ENCODE measurements around the gene AVEN. TPM values are rescaled to one million over a fixed set of nuclear protein-coding genes. Genes with fewer than 3 reads are reported as not detected.
"Not testable (repeated sequence)": the region's sequence is repeated elsewhere in the genome, so short reads cannot be mapped to it uniquely, and the experiment has no call there.

Gene AVEN
- total RNA-seq, 1 donor from 2014 or later = 17.3 TPM

DNA sequence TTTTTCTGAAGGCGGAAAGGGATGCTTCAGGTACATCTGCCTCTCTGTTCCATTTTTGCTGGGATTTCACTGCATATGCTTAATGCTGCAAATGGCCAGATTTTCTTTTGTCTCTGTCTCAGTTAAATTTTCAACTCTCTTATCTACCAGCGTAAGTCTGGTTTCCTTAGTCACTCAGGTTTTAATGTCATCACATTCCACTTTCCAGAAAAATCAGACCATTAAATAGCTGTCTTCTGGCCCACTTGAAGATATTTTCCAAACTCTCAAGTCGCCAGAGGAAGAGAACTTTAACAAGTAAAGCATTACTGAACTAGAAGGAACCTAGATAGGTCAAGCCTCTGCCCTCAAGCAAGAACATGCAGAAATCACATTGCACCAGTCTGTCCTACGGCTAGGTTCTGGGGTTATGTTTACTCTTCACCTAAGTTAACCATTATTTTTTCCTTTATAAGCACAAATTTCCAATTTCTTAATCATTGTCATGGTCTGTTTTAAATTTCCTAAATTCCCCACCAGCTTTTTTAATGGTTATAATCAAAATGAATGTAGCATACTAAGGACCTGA lies 26.5 kb downstream of the AVEN start:
- no peak overlapping the region for H3K4me3 ChIP-seq
- no peaks in the 10 kb centered on the region for H3K27me3 ChIP-seq
- no peak overlapping the region for H3K27ac ChIP-seq
- no peaks in the 10 kb centered on the region for H3K36me3 ChIP-seq
- H3K4me1 ChIP-seq = no peaks in the 10 kb centered on the region
- H3K9me3 ChIP-seq = no peaks in the 10 kb centered on the region
- TF ChIP-seq, protein P1, sequence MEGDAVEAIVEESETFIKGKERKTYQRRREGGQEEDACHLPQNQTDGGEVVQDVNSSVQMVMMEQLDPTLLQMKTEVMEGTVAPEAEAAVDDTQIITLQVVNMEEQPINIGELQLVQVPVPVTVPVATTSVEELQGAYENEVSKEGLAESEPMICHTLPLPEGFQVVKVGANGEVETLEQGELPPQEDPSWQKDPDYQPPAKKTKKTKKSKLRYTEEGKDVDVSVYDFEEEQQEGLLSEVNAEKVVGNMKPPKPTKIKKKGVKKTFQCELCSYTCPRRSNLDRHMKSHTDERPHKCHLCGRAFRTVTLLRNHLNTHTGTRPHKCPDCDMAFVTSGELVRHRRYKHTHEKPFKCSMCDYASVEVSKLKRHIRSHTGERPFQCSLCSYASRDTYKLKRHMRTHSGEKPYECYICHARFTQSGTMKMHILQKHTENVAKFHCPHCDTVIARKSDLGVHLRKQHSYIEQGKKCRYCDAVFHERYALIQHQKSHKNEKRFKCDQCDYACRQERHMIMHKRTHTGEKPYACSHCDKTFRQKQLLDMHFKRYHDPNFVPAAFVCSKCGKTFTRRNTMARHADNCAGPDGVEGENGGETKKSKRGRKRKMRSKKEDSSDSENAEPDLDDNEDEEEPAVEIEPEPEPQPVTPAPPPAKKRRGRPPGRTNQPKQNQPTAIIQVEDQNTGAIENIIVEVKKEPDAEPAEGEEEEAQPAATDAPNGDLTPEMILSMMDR (IDR thresholded peaks at IDR 0.05) = no peak
- DNase-seq (ENCODE audit: low spot score in 2 of 2) = no peak
- intact Hi-C loops (cut with DNase I) = no loop called here

DNA sequence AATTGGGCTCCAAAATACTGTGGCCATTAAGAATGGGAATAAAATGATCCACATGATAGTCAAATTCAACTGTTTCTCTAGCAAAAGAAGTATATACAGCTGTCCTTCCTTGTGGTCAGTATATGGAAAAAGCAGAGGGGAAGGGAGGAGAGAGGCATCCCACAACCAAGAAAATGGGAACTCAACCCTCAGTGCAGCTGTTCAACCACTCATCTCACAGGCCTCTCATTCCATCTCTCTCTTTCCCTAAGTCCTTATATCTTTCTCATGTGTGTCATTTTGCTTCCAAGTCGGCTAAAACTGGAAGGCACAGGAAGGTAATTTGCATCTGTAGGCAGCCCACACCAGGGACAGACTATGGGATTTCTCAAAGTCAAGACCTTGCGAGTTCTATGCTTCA lies 27.5 kb downstream of the AVEN start:
- no peaks in the 10 kb centered on the region for H3K27me3 ChIP-seq
- intact Hi-C loops (cut with DNase I) = no loop called here

DNA sequence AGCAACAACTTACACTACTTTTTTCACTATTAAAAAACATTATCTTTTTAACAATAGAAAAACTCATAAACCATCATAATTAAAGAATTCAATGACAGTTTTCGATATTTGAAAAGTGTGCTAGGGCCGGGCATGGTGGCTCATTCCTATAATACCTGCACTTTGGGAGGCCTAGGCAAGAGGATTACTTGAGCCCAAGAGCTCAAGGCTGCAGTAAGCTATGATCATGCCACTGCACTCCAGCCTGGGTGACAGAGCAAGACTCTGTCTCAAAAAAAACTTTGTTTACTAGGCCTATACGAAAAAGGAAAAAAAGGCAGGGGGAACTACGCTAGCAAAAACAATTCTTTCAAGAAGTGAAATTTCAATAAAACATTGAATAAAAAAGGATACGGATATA lies 28.1 kb downstream of the AVEN start:
- Histone ChIP-seq H3K4me1 (no peaks in the 10 kb centered on the region), H3K27me3 (no peaks in the 10 kb centered on the region), H3K27ac (no peak overlapping the region), H3K36me3 (no peaks in the 10 kb centered on the region), H3K4me3 (no peak overlapping the region), H3K9me3 (no peaks in the 10 kb centered on the region)
- intact Hi-C loops (cut with DNase I) = no loop called here
- TF ChIP-seq, protein P1 (IDR thresholded peaks at IDR 0.05) = no peak
- DNase-seq (ENCODE audit: low spot score in 2 of 2) = no peak

More for the DNA sequence above, 27.5 kb downstream of the AVEN start:
- Histone ChIP-seq H3K27ac (no peak overlapping the region), H3K4me1 (no peaks in the 10 kb centered on the region), H3K36me3 (no peaks in the 10 kb centered on the region), H3K4me3 (no peak overlapping the region), H3K9me3 (no peaks in the 10 kb centered on the region)
- no peak for DNase-seq (ENCODE audit: low spot score in 2 of 2)
- TF ChIP-seq, protein P1 (IDR thresholded peaks at IDR 0.05) = no peak

DNA sequence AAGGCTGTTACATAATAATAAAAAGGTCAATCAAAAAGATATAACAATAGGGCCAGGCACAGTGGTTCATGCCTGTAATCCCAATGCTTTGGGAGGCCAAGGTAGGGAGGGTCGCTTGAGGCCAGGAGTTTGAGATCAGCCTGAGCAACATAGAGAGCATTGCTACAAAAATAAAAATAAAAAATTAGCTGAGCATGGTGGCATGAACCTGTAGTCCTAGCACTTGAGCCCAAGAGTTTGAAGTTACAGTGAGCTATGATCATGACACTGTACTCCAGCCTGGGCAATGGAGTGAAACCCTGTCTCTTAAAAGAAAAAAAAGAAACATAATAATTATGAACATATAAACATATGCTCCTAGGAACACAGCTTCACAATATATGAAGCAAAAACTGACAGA lies 29.3 kb downstream of the AVEN start:
- Histone ChIP-seq H3K4me3 (no peak overlapping the region), H3K9me3 (no peaks in the 10 kb centered on the region), H3K27ac (no peak overlapping the region), H3K27me3 (no peaks in the 10 kb centered on the region), H3K36me3 (no peaks in the 10 kb centered on the region), H3K4me1 (no peaks in the 10 kb centered on the region)
- TF ChIP-seq, protein P1 (IDR thresholded peaks at IDR 0.05) = no peak
- no peak for DNase-seq (ENCODE audit: low spot score in 2 of 2)
- intact Hi-C loops (cut with DNase I) = no loop called here

DNA sequence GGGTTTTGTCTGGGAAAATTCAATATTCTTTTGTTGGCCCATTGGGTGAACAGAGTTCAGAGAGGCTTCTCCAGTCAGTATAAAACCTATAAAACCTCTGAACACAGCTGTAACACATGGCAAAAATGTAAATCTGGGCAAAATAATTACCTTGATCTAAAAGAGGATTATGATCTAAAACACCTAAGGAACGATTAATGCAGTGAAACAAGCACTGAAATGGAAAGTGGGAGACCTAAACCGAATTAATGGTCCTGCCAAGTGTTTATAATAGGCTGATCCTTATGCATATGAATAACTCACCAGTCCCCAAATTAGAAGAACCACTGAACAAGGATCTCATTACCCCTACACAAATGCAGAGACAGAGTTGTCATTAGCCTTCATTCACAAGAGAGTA lies 32.6 kb downstream of the AVEN start:
- intact Hi-C loops (cut with DNase I) = no loop called here
- DNase-seq (ENCODE audit: low spot score in 2 of 2) = no peak
- no peaks in the 10 kb centered on the region for H3K4me1 ChIP-seq
- no peaks in the 10 kb centered on the region for H3K27me3 ChIP-seq
- TF ChIP-seq, protein P1 (IDR thresholded peaks at IDR 0.05) = no peak
- H3K9me3 ChIP-seq = no peaks in the 10 kb centered on the region
- H3K27ac ChIP-seq = no peak overlapping the region
- no peaks in the 10 kb centered on the region for H3K36me3 ChIP-seq
- H3K4me3 ChIP-seq = no peak overlapping the region

DNA sequence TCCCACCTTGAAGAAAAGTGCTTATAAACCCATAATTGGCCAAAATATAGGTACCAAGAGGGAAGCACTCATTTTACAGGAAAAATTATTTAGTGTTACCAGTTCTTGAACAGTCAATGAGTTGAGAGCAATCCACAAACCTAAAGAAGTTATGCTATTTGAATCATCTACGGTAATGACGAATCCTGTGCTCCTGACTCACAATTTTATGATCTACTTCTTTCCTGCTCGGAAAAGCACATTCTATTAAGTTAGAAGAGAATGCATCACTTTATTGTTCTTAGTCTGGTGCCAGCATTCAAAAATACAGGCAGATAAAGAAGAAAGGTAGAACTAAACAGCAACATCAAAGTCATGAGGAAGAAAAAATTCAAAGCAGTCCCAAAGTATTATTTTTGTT lies 37.5 kb downstream of the AVEN start:
- no peaks in the 10 kb centered on the region for H3K4me1 ChIP-seq
- H3K27me3 ChIP-seq = no peaks in the 10 kb centered on the region
- DNase-seq (ENCODE audit: low spot score in 2 of 2) = no peak
- intact Hi-C loops (cut with DNase I) = no loop called here
- no peak overlapping the region for H3K4me3 ChIP-seq
- H3K27ac ChIP-seq = no peak overlapping the region
- no peaks in the 10 kb centered on the region for H3K9me3 ChIP-seq
- TF ChIP-seq, protein P1 (IDR thresholded peaks at IDR 0.05) = no peak
- no peaks in the 10 kb centered on the region for H3K36me3 ChIP-seq

DNA sequence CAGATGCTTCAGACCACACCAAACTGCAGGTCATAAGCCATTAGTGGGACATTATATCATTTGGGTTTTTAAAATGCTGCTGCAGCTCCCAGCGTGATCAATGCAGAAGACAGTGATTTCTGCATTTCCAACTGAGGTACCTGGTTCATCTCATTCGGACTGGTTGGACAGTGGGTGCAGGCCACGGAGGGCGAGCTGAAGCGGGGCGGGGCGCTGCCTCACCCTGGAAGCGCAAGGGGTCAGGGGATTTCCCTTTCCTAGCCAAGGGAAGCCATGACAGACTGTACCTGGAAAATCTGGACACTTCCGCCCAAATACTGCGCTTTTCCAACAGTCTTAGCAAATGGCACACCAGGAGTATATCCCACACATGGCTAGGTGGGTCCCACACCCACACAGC lies 43.3 kb downstream of the AVEN start:
- H3K27ac ChIP-seq; H3K27me3 ChIP-seq; intact Hi-C loops (cut with DNase I); H3K9me3 ChIP-seq; H3K4me3 ChIP-seq; H3K36me3 ChIP-seq; H3K4me1 ChIP-seq; DNase-seq (ENCODE audit: low spot score in 2 of 2): not testable (repeated sequence)
